MM.1S (cell line): Measurements from ENCODE around the gene STX10.
"Not testable (repeated sequence)": the region's sequence is repeated elsewhere in the genome, so short reads cannot be mapped to it uniquely, and the experiment has no call there.

Source experiments
- DNase-seq: peaks from one replicate; pipeline ENCODE4 v3.0.0-alpha.2; 2015
- H2AFZ ChIP-seq: fragments of 300-600 bp; sonication (generic); 2 replicates; pipeline ENCODE4 v1.6.0; 2016; ENCODE audit warnings: antibody characterized with exemption, low read length
- H3F3A ChIP-seq: fragments of 300-600 bp; sonication (generic); 2 replicates; pipeline ENCODE4 v1.6.1; 2016; ENCODE audit warnings: mild to moderate bottlenecking, antibody characterized with exemption, low read length, moderate library complexity, mixed read lengths; ENCODE audit not compliant: insufficient read depth
- H3K27ac ChIP-seq: fragments of 300-600 bp; sonication (generic); 2 replicates; pipeline ENCODE4 v1.5.1; 2016; ENCODE audit warnings: mild to moderate bottlenecking, low read length
- H3K27me3 ChIP-seq: fragments of 300-600 bp; sonication (generic); replicated peaks from 2 replicates; pipeline ENCODE4 v1.6.0; 2016; ENCODE audit warnings: low read length; ENCODE audit not compliant: insufficient read depth
- H3K36me3 ChIP-seq: fragments of 300-600 bp; sonication (generic); replicated peaks from 2 replicates; pipeline ENCODE4 v1.6.1; 2016; ENCODE audit warnings: mild to moderate bottlenecking, low read length, mixed read lengths; ENCODE audit not compliant: insufficient read depth
- H3K4me1 ChIP-seq: fragments of 300-600 bp; sonication (generic); 2 replicates; pipeline ENCODE4 v1.6.1; 2016; ENCODE audit warnings: low read length, mixed read lengths
- H3K4me2 ChIP-seq: fragments of 300-600 bp; sonication (generic); 2 replicates; pipeline ENCODE4 v1.6.0; 2016; ENCODE audit warnings: low read depth, low read length
- H3K4me3 ChIP-seq: fragments of 300-600 bp; sonication (generic); 2 replicates; pipeline ENCODE4 v1.5.1; 2016; ENCODE audit warnings: low read length, mixed read lengths
- H3K79me2 ChIP-seq: fragments of 300-600 bp; sonication (generic); 2 replicates; pipeline ENCODE4 v1.6.1; 2016; ENCODE audit warnings: mixed run types, low read length, mixed read lengths
- H3K9ac ChIP-seq: fragments of 300-600 bp; sonication (generic); 2 replicates; pipeline ENCODE4 v1.6.1; 2016; ENCODE audit warnings: low read length, mixed read lengths
- H3K9me2 ChIP-seq: fragments of 300-600 bp; sonication (generic); replicated peaks from 2 replicates; pipeline ENCODE4 v1.6.1; 2016; ENCODE audit warnings: mild to moderate bottlenecking, low read length, mixed read lengths; ENCODE audit not compliant: insufficient read depth
- H3K9me3 ChIP-seq: fragments of 300-600 bp; sonication (generic); replicated peaks from 2 replicates; pipeline ENCODE4 v1.6.1; 2016; ENCODE audit warnings: mild to moderate bottlenecking, low read length, mixed read lengths; ENCODE audit not compliant: insufficient read depth
- H4K20me1 ChIP-seq: fragments of 300-600 bp; sonication (generic); 2 replicates; pipeline ENCODE4 v1.6.1; 2016; ENCODE audit warnings: mild to moderate bottlenecking, low read length, moderate library complexity, mixed read lengths; ENCODE audit not compliant: insufficient read depth
- CTCF ChIP-seq: fragments of 300-600 bp; sonication (generic); IDR thresholded peaks from 2 replicates; pipeline ENCODE4 v1.5.1; 2016; ENCODE audit warnings: antibody characterized with exemption, low read length, mixed read lengths
- EZH2 ChIP-seq: fragments of 300-600 bp; sonication (generic); optimal IDR thresholded peaks from 2 replicates; pipeline ENCODE3; 2017; ENCODE audit warnings: low read depth, mild to moderate bottlenecking, antibody characterized with exemption, low read length, mixed read lengths
- EZH2phosphoT487 ChIP-seq: fragments of 300-600 bp; sonication (generic); IDR thresholded peaks from 2 replicates; pipeline ENCODE4 v1.6.1; 2018; ENCODE audit warnings: antibody characterized with exemption, low read length

Gene STX10

GRCh38 chr19:13150931-13151604 is 893 bp upstream of the STX10 start:
- peaks cover 32% of the 10 kb centered on the region for H3K4me1 ChIP-seq
- H3K4me3 ChIP-seq, result peak overlapping the region; percentile 91

GRCh38 chr19:13149628-13150186 is 468 bp downstream of the STX10 start:
- no peaks in the 10 kb centered on the region for H3K9me2 ChIP-seq
- peak overlapping the region; percentile 91 for H3K4me3 ChIP-seq
- no peaks in the 10 kb centered on the region for H3F3A ChIP-seq
- no peak for TF ChIP-seq EZH2
- TF ChIP-seq EZH2phosphoT487, result no peak
- no peak for TF ChIP-seq CTCF
- H3K9ac ChIP-seq, result peak overlapping the region; percentile 84; the same call in 1 of the 2 replicates
- H3K4me1 ChIP-seq, result peaks cover 24% of the 10 kb centered on the region
- no peak overlapping the region for H3K27ac ChIP-seq
- no peaks in the 10 kb centered on the region for H3K36me3 ChIP-seq
- peak overlapping the region; percentile 97 for H3K4me2 ChIP-seq
- H2AFZ ChIP-seq, result peak overlapping the region; percentile 95
- DNase-seq, result peak; percentile 49
- H3K9me3 ChIP-seq, result no peaks in the 10 kb centered on the region
- no peaks in the 10 kb centered on the region for H4K20me1 ChIP-seq
- H3K79me2 ChIP-seq, result peaks cover 3% of the 10 kb centered on the region; the same call in 1 of the 2 replicates
- peaks cover 18% of the 10 kb centered on the region for H3K27me3 ChIP-seq

More at GRCh38 chr19:13150931-13151604, 893 bp upstream of the STX10 start:
- peak overlapping the region; percentile 22; the same call in 1 of the 2 replicates for H3K27ac ChIP-seq
- TF ChIP-seq CTCF, result no peak
- no peak for TF ChIP-seq EZH2phosphoT487
- no peaks in the 10 kb centered on the region for H3K36me3 ChIP-seq
- peaks cover 4% of the 10 kb centered on the region; the same call in 1 of the 2 replicates for H3F3A ChIP-seq
- no peaks in the 10 kb centered on the region for H4K20me1 ChIP-seq
- peak overlapping the region; percentile 89 for H2AFZ ChIP-seq
- peak overlapping the region; percentile 84 for H3K9ac ChIP-seq
- H3K79me2 ChIP-seq, result peaks cover 3% of the 10 kb centered on the region; the same call in 1 of the 2 replicates
- H3K4me2 ChIP-seq, result peak overlapping the region; percentile 97
- no peaks in the 10 kb centered on the region for H3K9me3 ChIP-seq
- peaks cover 31% of the 10 kb centered on the region for H3K27me3 ChIP-seq
- H3K9me2 ChIP-seq, result no peaks in the 10 kb centered on the region
- no peak for DNase-seq

- Histone ChIP-seq H3K4me3 (peak overlapping the region; percentile 91), H2AFZ (peak overlapping the region; percentile 95), H3K9ac (peak overlapping the region; percentile 84; the same call in 1 of the 2 replicates), H3K27me3 (peaks cover 13% of the 10 kb centered on the region), H3K4me2 (peak overlapping the region; percentile 97), H3K4me1 (peaks cover 19% of the 10 kb centered on the region)
- H3K79me2 ChIP-seq, H3K9me3 ChIP-seq, H3F3A ChIP-seq, DNase-seq, H3K9me2 ChIP-seq, H3K27ac ChIP-seq, H4K20me1 ChIP-seq, H3K36me3 ChIP-seq: not testable (repeated sequence)
Observed at GRCh38 chr19:13149173-13149627, 975 bp downstream of the STX10 start.
